ENCODE measurements around the gene TMUB2.
A peak's percentile ranks its signal among the peaks of the same experiment; 100 is the strongest.

Gene TMUB2

DNA sequence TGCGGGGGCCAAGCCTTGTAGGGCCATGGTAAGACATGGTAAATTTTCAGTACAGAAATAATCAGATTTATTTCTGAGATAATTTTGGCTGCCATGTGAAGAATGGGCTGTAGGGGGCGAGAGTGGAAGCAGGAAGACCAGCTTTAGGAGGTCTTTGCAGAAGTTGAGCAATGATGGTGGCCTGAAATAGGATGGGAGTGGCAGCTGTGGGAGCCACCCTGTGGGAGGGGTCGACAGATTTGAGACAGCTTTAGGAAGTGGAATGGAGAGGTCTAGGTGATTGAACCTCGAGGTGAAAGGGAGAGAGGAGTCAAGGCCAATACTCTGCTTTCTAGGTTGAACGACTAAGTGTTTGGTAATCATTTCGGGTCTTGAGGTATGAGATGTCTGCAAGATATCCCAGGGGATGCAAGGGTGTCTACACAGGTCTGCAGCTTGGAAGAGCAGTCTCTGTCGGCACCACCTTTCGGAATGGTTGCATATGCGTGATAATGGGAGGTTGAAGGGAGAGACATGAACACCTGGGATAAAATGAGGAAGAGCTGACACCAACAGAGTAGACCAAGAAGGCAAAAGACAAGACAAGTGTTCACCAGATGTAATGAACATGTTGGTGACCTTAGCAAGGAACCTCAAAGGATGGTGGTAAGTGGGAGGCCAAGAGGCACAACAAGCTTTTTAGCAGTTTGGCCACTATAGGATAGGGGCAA, 17.1 kb downstream of the TMUB2 start:
- peak; percentile 20 for DNase-seq

DNA sequence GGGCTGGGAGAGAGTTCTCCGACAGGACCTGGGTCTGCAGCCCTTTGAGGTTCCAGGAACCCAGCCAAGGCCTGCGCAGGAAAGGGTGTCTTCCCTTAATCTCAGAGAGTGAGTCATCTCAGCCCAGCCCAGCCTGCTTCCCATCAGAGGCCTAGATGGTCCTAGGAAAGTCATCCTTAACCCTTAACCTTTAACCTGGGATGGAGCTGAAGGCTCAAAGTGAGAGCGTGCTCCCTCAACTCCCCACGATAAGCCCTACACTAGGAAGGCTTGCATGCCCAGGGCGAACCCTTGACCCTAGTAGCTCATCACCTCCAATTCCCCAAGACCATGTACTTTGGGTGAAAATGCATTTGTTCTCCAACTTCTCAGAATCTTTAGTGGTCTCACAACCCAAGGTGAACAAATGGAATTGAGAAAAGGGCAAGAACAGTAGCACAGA, 17.7 kb downstream of the TMUB2 start:
- DNase-seq, result no peak

GRCh38 chr17:44205962-44206824, 19.4 kb downstream of the TMUB2 start:
- no peak for DNase-seq

- no peak for DNase-seq
Measured at GRCh38 chr17:44206825-44207155, 20.0 kb downstream of the TMUB2 start.

DNA sequence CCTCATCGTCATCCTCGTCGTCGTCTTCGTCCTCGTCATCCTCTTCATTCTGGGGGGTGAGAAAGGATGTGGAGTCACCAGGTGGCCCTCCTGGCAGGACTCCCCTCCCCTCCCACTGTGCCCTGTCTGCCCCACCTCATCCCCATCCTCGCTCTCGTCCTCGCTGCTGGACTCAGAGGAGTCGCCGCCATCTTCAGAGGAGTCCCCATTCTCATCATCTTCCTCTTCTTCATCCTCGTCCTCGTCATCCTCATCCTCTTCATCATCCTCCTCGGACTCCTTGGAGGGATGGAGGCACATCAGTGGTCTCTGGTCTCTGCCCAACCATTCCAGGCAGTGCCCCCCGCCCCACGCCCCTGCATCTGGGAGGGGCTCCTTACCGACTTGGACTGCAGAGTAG, 20.5 kb downstream of the TMUB2 start:
- no peak for DNase-seq

- DNase-seq, result no peak
Measured at GRCh38 chr17:44207743-44208142, 21.0 kb downstream of the TMUB2 start.

DNA sequence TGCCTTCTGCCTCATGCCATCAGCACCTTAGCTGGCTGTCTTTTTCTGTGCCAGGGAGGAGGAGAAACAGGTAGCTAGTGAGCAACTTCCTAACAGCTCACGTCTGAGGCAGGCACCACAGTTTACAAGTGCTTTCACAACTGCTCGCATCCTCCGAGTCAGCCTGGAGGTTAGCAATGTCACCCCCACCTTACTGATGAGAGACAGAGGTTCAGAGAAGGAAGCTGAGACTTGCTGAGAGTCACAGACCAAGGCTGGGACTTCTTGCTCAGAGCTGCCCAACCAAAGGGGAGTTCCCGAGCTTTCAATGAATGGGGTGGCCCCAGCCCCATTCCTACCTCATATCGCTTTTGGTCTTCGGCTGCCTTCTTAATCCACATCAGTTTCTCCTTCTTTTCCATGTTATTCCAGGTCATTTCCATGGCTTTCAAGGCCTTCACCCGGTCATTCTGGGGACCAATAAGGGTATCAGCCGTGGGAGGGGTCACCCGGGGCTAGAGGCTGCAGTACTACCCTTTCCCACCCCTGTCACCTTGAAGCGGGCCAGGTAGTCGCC, 23.1 kb downstream of the TMUB2 start:
- no peak for DNase-seq

DNA sequence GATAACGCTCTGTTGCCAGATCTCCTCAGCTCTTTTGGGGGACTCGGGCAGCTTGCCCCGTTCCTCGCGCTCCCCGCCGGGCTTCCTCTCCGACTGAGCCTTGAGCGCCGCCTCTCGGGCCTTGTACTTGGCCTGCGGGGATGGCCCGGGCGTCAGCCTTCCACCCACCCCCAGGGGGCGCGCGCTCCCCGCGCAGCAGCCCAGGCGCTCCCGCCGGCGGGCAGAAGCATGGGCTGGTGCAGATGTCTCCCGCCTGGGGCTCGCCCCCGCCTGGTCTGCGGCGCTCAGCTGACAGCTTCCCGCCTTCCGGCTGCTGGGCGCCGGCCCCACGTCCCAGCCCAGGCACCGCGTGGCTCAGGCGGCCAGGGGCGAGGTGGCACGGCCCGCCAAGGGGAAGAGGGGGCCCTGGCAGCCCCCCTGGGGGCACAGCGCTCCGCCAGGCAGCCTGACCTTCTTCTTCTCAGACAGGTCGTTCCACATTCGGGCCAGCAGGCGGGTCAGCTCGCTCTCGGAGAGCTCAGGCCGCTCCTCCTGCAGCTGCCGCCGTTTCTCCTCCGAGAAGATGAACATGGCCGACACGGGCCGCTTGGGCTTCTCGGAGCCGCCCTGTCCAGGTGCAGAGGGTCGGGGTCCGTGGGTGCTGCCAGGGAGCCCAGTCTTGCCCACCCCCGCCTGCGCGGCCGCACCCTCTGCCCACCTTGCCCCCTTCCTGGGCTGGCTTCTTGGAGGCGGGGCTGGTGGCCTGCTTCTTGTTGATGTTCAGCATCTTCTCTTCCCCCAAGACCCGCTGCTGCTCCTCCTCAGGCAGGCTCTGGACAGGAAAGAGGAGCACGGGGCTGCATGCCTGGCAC, 23.8 kb downstream of the TMUB2 start:
- DNase-seq, result peak; percentile 82

DNA sequence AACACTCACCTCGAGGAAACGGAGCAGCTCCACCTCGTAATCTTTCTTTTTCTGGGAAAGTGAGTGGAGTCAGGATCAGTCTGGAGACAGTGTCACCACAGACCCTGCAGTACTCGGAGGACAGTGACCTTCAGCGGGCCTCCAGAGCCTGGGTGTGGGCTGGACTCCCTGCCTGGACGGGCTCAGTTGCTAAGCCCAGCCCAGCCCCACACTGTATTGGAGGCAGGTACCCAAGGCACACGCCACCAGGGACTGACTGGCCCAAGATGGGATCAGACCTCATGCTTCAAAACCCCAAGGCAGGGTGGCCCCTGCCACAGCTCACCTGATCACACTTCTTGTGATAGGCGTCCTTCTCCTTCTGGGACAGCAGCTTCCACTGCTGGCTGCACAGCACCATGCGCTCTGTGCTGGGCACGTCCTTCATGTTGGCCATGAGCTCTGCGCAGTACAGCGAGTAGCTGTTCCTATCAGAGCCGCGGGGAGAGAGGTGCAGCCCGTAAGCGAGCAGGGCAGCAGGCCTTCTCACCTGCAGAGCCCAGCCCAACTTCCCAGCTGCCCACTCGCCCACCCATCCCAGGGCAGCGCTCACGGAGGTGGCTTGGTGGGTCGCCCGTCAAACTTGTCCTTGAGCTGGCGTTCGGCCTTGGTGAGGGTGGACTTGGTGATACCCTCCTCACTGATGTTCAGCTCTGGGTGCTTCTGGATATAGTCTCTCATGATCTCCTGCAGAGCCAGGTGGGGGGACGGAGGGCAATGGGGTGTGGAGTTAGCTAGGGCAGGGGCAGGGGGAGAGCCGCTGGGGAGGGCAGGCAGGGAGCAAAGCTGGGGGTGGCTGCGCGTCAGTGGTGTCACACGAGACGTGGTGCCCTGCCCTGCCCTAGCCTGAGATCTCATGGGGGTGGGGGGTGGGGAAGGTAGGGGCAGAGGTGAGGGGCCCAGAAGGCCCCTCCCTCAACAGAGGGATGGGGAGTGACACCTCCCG, 24.8 kb downstream of the TMUB2 start:
- DNase-seq, result no peak

DNA sequence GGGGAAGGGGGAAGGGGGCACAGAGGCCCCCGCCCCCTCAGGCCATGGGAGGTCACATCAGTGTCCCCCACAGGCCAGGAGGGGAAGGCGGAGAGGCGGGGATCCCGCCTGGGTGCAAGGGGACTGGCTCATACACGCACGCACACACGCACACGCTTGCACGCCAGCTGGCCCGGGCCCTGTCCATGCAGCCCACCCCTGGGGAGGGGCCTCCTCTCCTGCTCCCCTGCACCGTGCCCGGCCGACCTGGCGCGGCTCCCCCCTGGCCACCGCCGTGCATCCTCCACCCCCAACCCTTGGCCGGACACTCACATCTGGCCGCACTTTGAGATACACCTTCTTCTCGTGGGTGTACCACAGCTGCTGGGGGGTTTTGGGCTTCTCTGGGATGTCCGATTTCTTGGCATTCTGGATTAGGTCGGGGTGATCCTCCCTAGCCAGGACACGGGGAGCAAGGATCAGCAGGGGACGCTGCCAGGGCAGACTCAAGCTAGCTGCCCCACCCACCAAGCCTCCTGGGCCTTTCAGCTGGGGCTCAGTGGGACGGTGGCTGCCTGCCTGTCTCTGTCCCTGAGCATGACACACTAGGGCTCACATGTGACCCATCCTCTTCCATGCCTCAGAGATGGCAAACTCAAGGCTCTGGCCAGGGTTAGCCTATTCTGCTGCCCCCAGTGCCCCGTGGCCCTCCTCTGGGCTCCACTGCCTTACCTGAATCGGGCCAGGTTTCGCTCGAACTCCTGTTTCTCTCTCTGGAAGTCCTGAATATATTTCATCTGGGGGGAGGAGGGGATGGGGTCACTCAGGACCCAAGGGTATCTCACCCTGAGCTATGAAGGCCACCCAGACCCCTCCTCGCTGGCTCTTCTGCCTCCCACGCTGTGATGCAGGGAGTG, 26.0 kb downstream of the TMUB2 start:
- DNase-seq, result no peak

DNA sequence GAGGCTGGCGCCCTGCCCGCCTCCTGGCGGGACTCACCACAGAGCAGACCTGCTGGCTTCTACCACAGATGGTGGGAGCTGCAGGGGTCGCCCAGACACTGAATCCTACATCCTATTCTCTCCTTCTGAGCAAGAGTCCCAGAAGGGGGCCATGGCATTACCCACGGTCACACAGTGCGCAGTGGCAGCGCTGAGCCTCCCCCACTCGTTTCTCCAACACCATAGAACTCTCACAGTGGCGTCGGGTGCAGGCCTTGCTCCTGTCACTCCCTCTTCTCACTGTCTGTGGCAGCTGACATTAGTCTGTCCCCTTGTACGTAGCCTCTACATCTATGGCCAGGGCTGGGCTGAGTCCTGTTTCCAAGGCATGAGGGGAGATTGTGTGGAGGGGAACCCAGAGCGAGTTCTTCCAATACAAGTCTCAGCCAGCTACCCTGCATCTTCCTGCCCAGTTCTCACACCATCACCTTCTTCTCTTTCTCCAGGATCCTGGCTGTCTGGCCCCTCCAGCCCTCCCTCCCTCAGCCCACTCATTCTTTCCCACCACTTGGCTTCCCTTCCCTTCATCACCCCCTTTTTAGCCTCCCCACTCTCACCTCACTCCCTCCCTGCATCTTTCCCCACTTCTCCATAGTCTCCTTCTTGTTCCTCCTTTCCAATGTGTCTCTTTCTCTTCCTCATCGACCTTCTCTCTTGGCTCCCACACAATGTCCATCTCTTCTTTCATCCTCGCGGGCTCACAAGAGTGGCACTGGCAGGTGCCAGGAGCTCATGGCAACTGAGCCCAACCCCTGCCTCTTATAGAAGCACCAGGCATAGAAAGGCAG, 26.8 kb downstream of the TMUB2 start:
- no peak for DNase-seq

GRCh38 chr17:44214230-44214494, 27.4 kb downstream of the TMUB2 start:
- DNase-seq, result no peak

DNA sequence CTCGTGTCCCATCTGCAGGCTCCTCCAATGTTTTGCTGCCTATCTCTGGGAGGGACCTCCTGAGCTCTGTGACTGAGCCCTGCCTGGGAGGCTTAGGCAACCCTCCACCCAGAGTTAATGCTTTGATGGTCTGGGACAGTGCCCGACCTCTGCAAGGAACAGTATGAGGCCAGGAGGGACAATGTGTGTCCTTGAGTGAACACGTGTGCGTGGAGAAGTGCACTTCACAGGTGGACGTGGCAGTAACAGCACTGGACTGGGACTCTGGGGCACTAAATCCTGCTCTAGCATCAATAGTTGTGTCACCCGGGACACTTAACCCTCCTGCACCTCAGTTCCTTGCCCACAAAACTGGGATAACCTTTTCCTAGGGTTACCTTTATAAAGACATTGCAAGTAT, 28.1 kb downstream of the TMUB2 start:
- no peak for DNase-seq

GRCh38 chr17:44216173-44216572, 29.4 kb downstream of the TMUB2 start:
- DNase-seq, result peak; percentile 33

GRCh38 chr17:44216694-44217093, 29.9 kb downstream of the TMUB2 start:
- DNase-seq, result no peak

DNA sequence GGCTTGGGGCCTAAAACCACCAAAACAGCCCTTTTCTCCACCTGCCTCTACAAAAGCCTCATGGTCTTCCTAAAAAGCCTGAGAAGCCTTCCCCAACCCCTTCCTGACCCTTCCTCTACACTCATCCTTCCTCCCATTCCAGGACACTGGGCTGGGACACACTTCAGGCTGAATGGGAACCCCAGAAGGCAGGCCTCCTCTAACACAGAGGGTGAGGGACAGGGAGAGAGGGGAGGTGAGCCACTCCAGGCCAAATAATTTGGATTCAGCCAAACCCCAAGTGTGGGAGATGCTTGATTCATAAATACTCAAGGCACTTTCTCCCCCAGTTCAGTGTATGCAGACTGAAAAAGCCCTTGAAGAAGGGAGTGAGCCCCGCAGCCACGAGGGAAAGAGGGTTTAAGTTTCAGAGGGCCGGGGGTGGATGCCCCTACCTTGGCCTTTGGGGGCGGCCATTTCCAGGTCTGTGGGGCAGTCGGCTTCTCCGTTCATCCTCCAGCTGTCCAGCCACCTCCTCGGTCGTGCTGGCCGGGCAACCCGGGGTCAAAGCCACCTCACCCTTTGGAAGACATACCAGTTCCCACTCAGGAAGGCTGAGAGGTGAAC, 31.1 kb downstream of the TMUB2 start:
- DNase-seq, result no peak

DNA sequence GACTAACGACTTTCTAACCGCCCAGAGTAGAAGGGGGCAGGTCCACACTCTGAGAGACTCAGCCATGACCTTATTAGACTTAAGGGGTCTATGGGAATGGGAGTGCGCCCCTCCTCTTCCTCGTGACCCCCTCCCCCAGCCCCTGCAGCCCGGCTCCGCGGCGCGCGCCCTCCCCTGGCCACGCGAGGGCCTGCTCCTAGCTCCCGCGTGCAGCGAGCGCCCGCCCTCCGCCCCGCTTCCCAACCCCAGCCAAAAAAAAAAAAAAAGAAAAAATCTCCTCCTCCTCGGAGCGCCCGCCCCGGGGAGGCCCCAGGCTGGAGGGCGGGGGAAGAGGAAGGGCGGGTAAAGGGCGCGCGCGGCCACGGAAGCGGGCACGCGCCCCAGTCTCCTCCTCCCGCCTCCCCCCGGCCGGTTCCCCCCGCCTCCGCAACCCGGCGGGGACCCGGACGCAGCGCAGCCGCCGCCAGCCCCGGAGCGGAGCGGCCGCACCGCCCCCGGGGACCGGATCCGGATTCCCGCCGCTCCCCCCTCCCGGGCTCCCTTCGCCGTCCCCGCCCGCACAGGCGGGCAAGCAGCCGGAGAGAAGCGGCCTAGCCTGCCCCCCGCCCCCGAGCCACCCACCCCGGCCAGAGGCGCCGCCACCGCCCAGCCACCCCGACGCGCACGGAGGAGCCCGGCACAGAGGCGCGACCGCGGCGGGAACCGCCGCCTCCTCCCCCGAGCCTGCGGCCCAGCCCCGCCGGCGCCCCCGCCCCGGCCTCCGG, 31.8 kb downstream of the TMUB2 start:
- DNase-seq, result peak; percentile 79

- peak; percentile 58 for DNase-seq
Measured at GRCh38 chr17:44219108-44219615, 32.4 kb downstream of the TMUB2 start.
